ENCODE results near the gene ETFA. TPM values are rescaled to one million over a fixed set of nuclear protein-coding genes. Genes with fewer than 3 reads are reported as not detected.

The ETFA gene
- total and polyA plus RNA-seq, 2 of the 8 experiments (the other 6 are each of a cell fraction or from before 2014, with no cell fraction given) = 60.9 to 90.0 TPM

- no peaks in the 10 kb centered on the region for H3K9me3 ChIP-seq (ENCODE audit: insufficient read depth in 2 of 2, low read depth in 1 of 2, low read length in 1 of 2)
- POLR2A ChIA-PET (ENCODE audit: partially characterized antibody) = no interaction called here
- H3K56ac ChIP-seq (replicated peaks; ENCODE audit: insufficient read length, low read depth, low read length) = no peak overlapping the region
- H2BK120ac ChIP-seq (replicated peaks; ENCODE audit: low read depth, low read length) = no peak overlapping the region
- DNase-seq (ENCODE audit: low read depth in 1 of 2, low spot score in 2 of 2) (no peak), FAIRE-seq (no peak)
- H2AK5ac ChIP-seq (ENCODE audit: low read depth, low read length) = no peak overlapping the region
- H4K8ac ChIP-seq (ENCODE audit: extremely low read depth, insufficient read depth, low read length) = no peak overlapping the region
- H3K27me3 ChIP-seq (replicated peaks in 1 of 4; ENCODE audit: control insufficient read depth in 3 of 4, extremely low read depth in 1 of 4, insufficient read depth in 3 of 4, low read length in 3 of 4) = no peaks in the 10 kb centered on the region
- no peak overlapping the region for H2BK12ac ChIP-seq (ENCODE audit: low read depth, low read length)
- H3K4me1 ChIP-seq (replicated peaks in 1 of 4; ENCODE audit: control insufficient read depth in 3 of 4, insufficient read depth in 4 of 4, low read length in 3 of 4) = no peaks in the 10 kb centered on the region
- H2BK15ac ChIP-seq (ENCODE audit: low read length) = no peak overlapping the region
- no peak overlapping the region for H3K4me3 ChIP-seq (ENCODE audit: extremely low read depth in 1 of 4, insufficient read depth in 2 of 4, low read depth in 3 of 4, low read length in 4 of 4)
- no peak overlapping the region for H3K9ac ChIP-seq (replicated peaks in 1 of 4; ENCODE audit: extremely low read depth in 1 of 4, low read depth in 3 of 4, low read length in 3 of 4)
- no peak overlapping the region for H3K4ac ChIP-seq (replicated peaks; ENCODE audit: insufficient read length, low read depth, low read length)
- no peak overlapping the region for H3K4me2 ChIP-seq (ENCODE audit: insufficient read depth in 1 of 2, low read depth in 2 of 2, low read length in 2 of 2)
- no peaks in the 10 kb centered on the region for H3K79me2 ChIP-seq (ENCODE audit: control insufficient read depth in 1 of 2, insufficient read depth in 2 of 2, low read length in 2 of 2)
- H3K23me2 ChIP-seq (ENCODE audit: low read depth, low read length) = no peaks in the 10 kb centered on the region; the same call in 1 of the 2 replicates
- no peak overlapping the region for H3K14ac ChIP-seq (ENCODE audit: insufficient read length)
- no peak overlapping the region for H2BK20ac ChIP-seq (ENCODE audit: low read length)
- no peak overlapping the region for H3K23ac ChIP-seq (ENCODE audit: insufficient read length)
- CTCF ChIA-PET (ENCODE audit: partially characterized antibody) = interaction anchor here (1.5 kb wide), 1 partner anchor 8 kb away, joined by 4 read pairs; no protein-coding TSS in a partner anchor
- H3K36me3 ChIP-seq (ENCODE audit: control insufficient read depth in 2 of 4, insufficient read depth in 4 of 4, low read length in 3 of 4) = peaks cover 0 to 31% (median 2%) of the 10 kb centered on the region in 4 experiments; a peak in 4 of 8 replicates
- no peak overlapping the region for H4K5ac ChIP-seq (ENCODE audit: insufficient read length, low read depth, low read length)
- WGBS, 2 experiments (ENCODE audit: extremely low coverage in 1 of 2, insufficient coverage in 1 of 2, insufficient read length in 1 of 2, insufficient replicate concordance in 2 of 2, low coverage in 1 of 2, low lambda C conversion rate in 2 of 2, missing lambda C conversion rate in 1 of 2) = 65% methylated on average over 3 of the region's 3 CpGs; no CpG with 5 or more reads in 1 of the 2 experiments
- no peak overlapping the region for H3K18ac ChIP-seq (ENCODE audit: extremely low read depth, low read length)
- H4K91ac ChIP-seq (replicated peaks; ENCODE audit: insufficient read length, low read length) = no peak overlapping the region
- H3K27ac ChIP-seq (ENCODE audit: low read depth, low read length) = no peak overlapping the region
- no peak overlapping the region for H2BK5ac ChIP-seq (ENCODE audit: low read depth, low read length)
- no peaks in the 10 kb centered on the region for H3K79me1 ChIP-seq (ENCODE audit: low read depth, low read length)
- no peak overlapping the region for H2AFZ ChIP-seq (ENCODE audit: low read length)
- peaks cover 0 to 2% of the 10 kb centered on the region in 2 experiments for H4K20me1 ChIP-seq (replicated peaks in 1 of 2; ENCODE audit: control insufficient read depth in 1 of 2, insufficient read depth in 2 of 2, low read length in 2 of 2)
- TF ChIP-seq SAP30 (IDR thresholded peaks at IDR 0.05; ENCODE audit: insufficient read depth, insufficient replicate concordance, low read length) (no peak), EGR1 (IDR thresholded peaks at IDR 0.05; ENCODE audit: borderline replicate concordance, low read depth, low read length) (no peak), TBP (IDR thresholded peaks at IDR 0.05; ENCODE audit: low read depth, low read length) (no peak), CTCF (IDR thresholded peaks at IDR 0.05; ENCODE audit: control extremely low read depth in 1 of 3, insufficient read depth in 1 of 3, low read depth in 1 of 3, low read length in 3 of 3) (no peak), GABPA (IDR thresholded peaks at IDR 0.05; ENCODE audit: borderline replicate concordance, insufficient read depth, low read length) (no peak), SRF (IDR thresholded peaks at IDR 0.05; ENCODE audit: low read depth, low read length) (no peak), CHD2 (IDR thresholded peaks at IDR 0.05; ENCODE audit: low read length) (no peak), SIX5 (IDR thresholded peaks at IDR 0.05; ENCODE audit: low read depth, low read length) (no peak), TAF1 (IDR thresholded peaks at IDR 0.05; ENCODE audit: low read depth, low read length) (no peak), EP300 (IDR thresholded peaks at IDR 0.05; ENCODE audit: borderline replicate concordance in 1 of 2, low read depth in 2 of 2, low read length in 2 of 2) (no peak), SP1 (IDR thresholded peaks at IDR 0.05; ENCODE audit: low read depth, low read length) (no peak), CREB1 (IDR thresholded peaks at IDR 0.05) (no peak), FOSL1 (IDR thresholded peaks at IDR 0.05; ENCODE audit: insufficient read depth, low read depth, low read length) (no peak)
Observed at GRCh38 chr15:76282465-76282864, 28.8 kb downstream of the ETFA start.

Data from H1 (cell line).